Esophagus (tissue), 2 donors: ENCODE data around the gene PCED1B. TPM values are rescaled to one million over a fixed set of nuclear protein-coding genes. Genes with fewer than 3 reads are reported as not detected.

Experiments used
- H3K27ac ChIP-seq, 2 donors: one replicate each; pipeline ENCODE4 v1.5.1; 2013; ENCODE audit warnings: low read depth in 2 of 2, mild to moderate bottlenecking in 2 of 2, inconsistent platforms in 1 of 2, low read length in 1 of 2, moderate library complexity in 1 of 2
- H3K27me3 ChIP-seq, 2 donors: one replicate each; pipeline ENCODE4 v1.6.1; 2013; ENCODE audit warnings: low read length in 2 of 2, control low read depth in 1 of 2, mild to moderate bottlenecking in 1 of 2; ENCODE audit not compliant: insufficient read depth in 2 of 2, control insufficient read depth in 1 of 2
- H3K36me3 ChIP-seq, 2 donors: one replicate each; pipeline ENCODE4 v1.6.1; 2013; ENCODE audit warnings: low read length in 1 of 2; ENCODE audit not compliant: control insufficient read depth in 2 of 2, insufficient read depth in 2 of 2
- H3K4me1 ChIP-seq, 2 donors: one replicate each; pipeline ENCODE4 v1.6.1; 2013; ENCODE audit warnings: low read length in 1 of 2; ENCODE audit not compliant: control insufficient read depth in 2 of 2, insufficient read depth in 2 of 2
- H3K4me3 ChIP-seq, 2 donors: one replicate each; pipeline ENCODE4 v1.5.1; 2013; ENCODE audit warnings: low read length in 2 of 2, mild to moderate bottlenecking in 2 of 2, low read depth in 1 of 2, moderate library complexity in 1 of 2
- H3K9me3 ChIP-seq, 2 donors: one replicate each; pipeline ENCODE4 v1.6.1; 2013; ENCODE audit warnings: mild to moderate bottlenecking in 2 of 2, low read depth in 1 of 2, low read length in 1 of 2, moderate library complexity in 1 of 2; ENCODE audit not compliant: control insufficient read depth in 2 of 2, insufficient read depth in 1 of 2
- WGBS, 2 donors: extraction: QIAGEN DNeasy Blood & Tissue Kit; methylation state at CpG; one replicate each; pipeline ENCODE4 v1.1.7; 2013; 5-methylcytosine and 5-hydroxymethylcytosine counted together
- polyA plus RNA-seq, 2 donors: library from polyadenylated mRNA; stranded (reverse); fragments of 200-250 nt; gene quantifications; one replicate each; pipeline ENCODE4 v1.2.3, GENCODE V29; 2013
- donor health status: healthy with polysubstance abuse.
- donor health status: Bipolar disorder and iron deficiency.

Gene PCED1B
- polyA plus RNA-seq, 2 donors: 1.2 to 1.6 TPM

GRCh38 chr12:47152095-47152494 lies 72.7 kb downstream of the PCED1B start:
- Histone ChIP-seq H3K36me3 (no peaks in the 10 kb centered on the region), H3K9me3 (no peaks in the 10 kb centered on the region), H3K4me3 (no peak overlapping the region), H3K27ac (no peak overlapping the region), H3K4me1 (peaks cover 0 to 4% of the 10 kb centered on the region in 2 donors), H3K27me3 (no peaks in the 10 kb centered on the region)
- WGBS, 2 donors: 90 to 91% methylated on average over 1 of the region's 1 CpG

- H3K4me3 ChIP-seq: no peak overlapping the region
- no peak overlapping the region for H3K27ac ChIP-seq
- no peaks in the 10 kb centered on the region for H3K27me3 ChIP-seq
- no peaks in the 10 kb centered on the region for H3K9me3 ChIP-seq
- peaks cover 2 to 4% of the 10 kb centered on the region in 2 donors for H3K4me1 ChIP-seq
- H3K36me3 ChIP-seq: no peaks in the 10 kb centered on the region
- WGBS, 2 donors: 73% methylated on average over 3 of the region's 3 CpGs
These were observed 76.2 kb downstream of the PCED1B start for GRCh38 chr12:47155457-47156166.

GRCh38 chr12:47156167-47156736 lies 76.8 kb downstream of the PCED1B start:
- Histone ChIP-seq H3K27ac (no peak overlapping the region), H3K36me3 (no peaks in the 10 kb centered on the region), H3K4me3 (no peak overlapping the region), H3K4me1 (peaks cover 2 to 4% of the 10 kb centered on the region in 2 donors), H3K27me3 (no peaks in the 10 kb centered on the region), H3K9me3 (no peaks in the 10 kb centered on the region)
- WGBS, 2 donors: 49 to 53% methylated on average over 2 of the region's 2 CpGs

GRCh38 chr12:47158792-47159191 lies 79.4 kb downstream of the PCED1B start:
- no peaks in the 10 kb centered on the region for H3K36me3 ChIP-seq
- H3K27ac ChIP-seq: no peak overlapping the region
- H3K27me3 ChIP-seq: no peaks in the 10 kb centered on the region
- peaks cover 2 to 4% of the 10 kb centered on the region in 2 donors for H3K4me1 ChIP-seq
- no peaks in the 10 kb centered on the region for H3K9me3 ChIP-seq
- H3K4me3 ChIP-seq: no peak overlapping the region
- WGBS, 2 donors: 63 to 89% methylated on average over 1 of the region's 1 CpG

- Histone ChIP-seq H3K27me3 (no peaks in the 10 kb centered on the region), H3K9me3 (no peaks in the 10 kb centered on the region), H3K27ac (no peak overlapping the region), H3K4me1 (peaks cover 2 to 4% of the 10 kb centered on the region in 2 donors), H3K36me3 (no peaks in the 10 kb centered on the region), H3K4me3 (no peak overlapping the region)
- 89 to 91% methylated on average over 1 of the region's 1 CpG for WGBS, 2 donors
These were observed 79.9 kb downstream of the PCED1B start for GRCh38 chr12:47159348-47159747.

- H3K27ac ChIP-seq: no peak overlapping the region
- H3K9me3 ChIP-seq: no peaks in the 10 kb centered on the region
- H3K36me3 ChIP-seq: no peaks in the 10 kb centered on the region
- no peaks in the 10 kb centered on the region for H3K27me3 ChIP-seq
- WGBS, 2 donors: 84 to 89% methylated on average over 2 of the region's 2 CpGs
- H3K4me3 ChIP-seq: no peak overlapping the region
- peaks cover 2 to 4% of the 10 kb centered on the region in 2 donors for H3K4me1 ChIP-seq
These were observed 81.2 kb downstream of the PCED1B start for GRCh38 chr12:47160316-47161244.

- H3K4me1 ChIP-seq: no peaks in the 10 kb centered on the region
- no peaks in the 10 kb centered on the region for H3K9me3 ChIP-seq
- no peaks in the 10 kb centered on the region for H3K27me3 ChIP-seq
- no peak overlapping the region for H3K27ac ChIP-seq
- H3K4me3 ChIP-seq: no peak overlapping the region
- no peaks in the 10 kb centered on the region for H3K36me3 ChIP-seq
These were observed 84.7 kb downstream of the PCED1B start for GRCh38 chr12:47164116-47164515.

GRCh38 chr12:47164724-47165439 lies 85.5 kb downstream of the PCED1B start:
- H3K4me3 ChIP-seq: no peak overlapping the region
- WGBS, 2 donors: 93 to 97% methylated on average over 2 of the region's 2 CpGs
- no peaks in the 10 kb centered on the region for H3K36me3 ChIP-seq
- no peaks in the 10 kb centered on the region for H3K27me3 ChIP-seq
- H3K4me1 ChIP-seq: no peaks in the 10 kb centered on the region
- no peaks in the 10 kb centered on the region for H3K9me3 ChIP-seq
- H3K27ac ChIP-seq: no peak overlapping the region

GRCh38 chr12:47165934-47166333 lies 86.5 kb downstream of the PCED1B start:
- no peak overlapping the region for H3K27ac ChIP-seq
- H3K4me1 ChIP-seq: no peaks in the 10 kb centered on the region
- no peaks in the 10 kb centered on the region for H3K27me3 ChIP-seq
- 57 to 59% methylated on average over 5 of the region's 5 CpGs for WGBS, 2 donors
- no peaks in the 10 kb centered on the region for H3K9me3 ChIP-seq
- H3K36me3 ChIP-seq: no peaks in the 10 kb centered on the region
- H3K4me3 ChIP-seq: no peak overlapping the region
